HG03575 (cell line): ENCODE results near the gene ZBTB33.

Source experiments
- ATAC-seq: cut with Tn5 transposase; IDR thresholded peaks from one replicate; pipeline ENCODE4 v1.9.1; 2021; ENCODE audit not compliant: unreplicated experiment, insufficient number of reproducible peaks, low FRiP score; ENCODE audit errors: extremely low read depth

Gene ZBTB33

GRCh38 chrX:120262859-120263708 lies 12.5 kb downstream of the ZBTB33 start:
- no peak for ATAC-seq

- no peak for ATAC-seq
Observed at GRCh38 chrX:120264341-120264740, 13.7 kb downstream of the ZBTB33 start.

GRCh38 chrX:120269373-120270035 lies 18.9 kb downstream of the ZBTB33 start:
- no peak for ATAC-seq

GRCh38 chrX:120270567-120270966 lies 20.0 kb downstream of the ZBTB33 start:
- ATAC-seq: no peak

GRCh38 chrX:120271218-120271617 lies 20.6 kb downstream of the ZBTB33 start:
- no peak for ATAC-seq

- no peak for ATAC-seq
Observed at GRCh38 chrX:120274145-120274544, 23.5 kb downstream of the ZBTB33 start.

- no peak for ATAC-seq
Observed at GRCh38 chrX:120274958-120275357, 24.3 kb downstream of the ZBTB33 start.

- ATAC-seq: no peak
Observed at GRCh38 chrX:120281021-120281624, 30.5 kb downstream of the ZBTB33 start.

GRCh38 chrX:120281761-120282160 lies 31.1 kb downstream of the ZBTB33 start:
- ATAC-seq: no peak

- ATAC-seq: no peak
Observed at GRCh38 chrX:120282697-120283096, 32.1 kb downstream of the ZBTB33 start.

- no peak for ATAC-seq
Observed at GRCh38 chrX:120286733-120287512, 36.3 kb downstream of the ZBTB33 start.

- ATAC-seq: no peak
Observed at GRCh38 chrX:120287513-120288112, 37.0 kb downstream of the ZBTB33 start.

GRCh38 chrX:120290107-120290506 lies 39.5 kb downstream of the ZBTB33 start:
- ATAC-seq: no peak

GRCh38 chrX:120291211-120291610 lies 40.6 kb downstream of the ZBTB33 start:
- ATAC-seq: no peak

GRCh38 chrX:120293015-120293414 lies 42.4 kb downstream of the ZBTB33 start:
- ATAC-seq: no peak

GRCh38 chrX:120294651-120295050 lies 44.0 kb downstream of the ZBTB33 start:
- ATAC-seq: no peak

GRCh38 chrX:120297923-120298322 lies 47.3 kb downstream of the ZBTB33 start:
- ATAC-seq: no peak

GRCh38 chrX:120299928-120300327 lies 49.3 kb downstream of the ZBTB33 start:
- no peak for ATAC-seq

- no peak for ATAC-seq
Observed at GRCh38 chrX:120301497-120301896, 50.9 kb downstream of the ZBTB33 start.
